Prostate gland (tissue), 2 donors: ENCODE results near the gene CRADD.
"Not testable (repeated sequence)": the region's sequence is repeated elsewhere in the genome, so short reads cannot be mapped to it uniquely, and the experiment has no call there.

Experiments
- CTCF ChIP-seq, 4 experiments: fragments of 200-600 bp in 2 of 4; fragments of 450-650 bp in 2 of 4; sonication (generic) in 2 of 4; IDR thresholded peaks; 1 replicate in 3 of 4; 2 replicates in 1 of 4; pipeline ENCODE4 v1.5.1; 2016 to 2019; ENCODE audit warnings: antibody characterized with exemption in 4 of 4, mild to moderate bottlenecking in 2 of 4, moderate library complexity in 2 of 4
- POLR2A ChIP-seq: fragments of 450-650 bp; IDR thresholded peaks from one replicate; pipeline ENCODE4 v1.6.1; 2016; ENCODE audit warnings: antibody characterized with exemption, mild to moderate bottlenecking
- POLR2AphosphoS5 ChIP-seq: sonication (generic); formaldehyde crosslinking; IDR thresholded peaks from one replicate; pipeline ENCODE4 v1.6.1; 2017; ENCODE audit warnings: antibody characterized with exemption

GRCh38 chr12:93871566-93871965, 194.4 kb downstream of the CRADD start:
- TF ChIP-seq CTCF (IDR thresholded peaks at IDR 0.05); POLR2A; POLR2AphosphoS5: not testable (repeated sequence)
